H1 (cell line): ENCODE measurements around the gene ZNF618. TPM values are rescaled to one million over a fixed set of nuclear protein-coding genes. Genes with fewer than 3 reads are reported as not detected.

Experiments used
- CTCF ChIA-PET: fragments of 300-600 bp; sonication (Branson Sonifier 250); formaldehyde crosslinking; loops from one replicate; lab custom pipeline; 2021; ENCODE audit not compliant: partially characterized antibody; lab: Charles Lee
- POLR2A ChIA-PET: fragments of 300-600 bp; sonication (Branson Sonifier 250); formaldehyde crosslinking; loops from one replicate; lab custom pipeline; 2021; ENCODE audit warnings: inconsistent platforms; ENCODE audit not compliant: partially characterized antibody; lab: Charles Lee
- DNase-seq, 2 experiments: peaks; one replicate each; pipeline versions ENCODE4 v3.0.0 to v3.0.0-alpha.2; 2010 to 2022; ENCODE audit warnings: low spot score in 2 of 2, low read depth in 1 of 2, mixed read lengths in 1 of 2
- FAIRE-seq: peaks from 2 replicates; lab custom pipeline; 2011; peaks lifted over from hg19 to GRCh38; lab: Jason Lieb, UNC
- H2AFZ ChIP-seq: 2 replicates; pipeline ENCODE4 v1.8.1; 2012; ENCODE audit warnings: low read length, inconsistent platforms
- H2AK5ac ChIP-seq: 2 replicates; pipeline ENCODE4 v1.6.1; 2013; ENCODE audit warnings: low read depth, low read length
- H2BK120ac ChIP-seq: replicated peaks from 2 replicates; pipeline ENCODE3; 2013; ENCODE audit warnings: low read depth, low read length, inconsistent platforms
- H2BK12ac ChIP-seq: 2 replicates; pipeline ENCODE4 v1.6.1; 2013; ENCODE audit warnings: low read depth, low read length
- H2BK15ac ChIP-seq: 2 replicates; pipeline ENCODE4 v1.6.1; 2013; ENCODE audit warnings: low read length
- H2BK20ac ChIP-seq: 2 replicates; pipeline ENCODE4 v1.6.1; 2013; ENCODE audit warnings: low read length
- H2BK5ac ChIP-seq: 2 replicates; pipeline ENCODE4 v1.6.1; 2013; ENCODE audit warnings: low read depth, low read length
- H3K14ac ChIP-seq: 2 replicates; pipeline ENCODE4 v1.6.1; 2013; ENCODE audit warnings: inconsistent platforms; ENCODE audit not compliant: insufficient read length
- H3K18ac ChIP-seq: 2 replicates; pipeline ENCODE4 v1.6.1; 2013; ENCODE audit warnings: low read length; ENCODE audit errors: extremely low read depth
- H3K23ac ChIP-seq: 2 replicates; pipeline ENCODE4 v1.6.1; 2013; ENCODE audit warnings: inconsistent platforms; ENCODE audit not compliant: insufficient read length
- H3K23me2 ChIP-seq: 2 replicates; pipeline ENCODE4 v1.6.1; 2013; ENCODE audit warnings: low read depth, low read length
- H3K27ac ChIP-seq: 2 replicates; pipeline ENCODE4 v1.6.1; 2011; ENCODE audit warnings: low read depth, low read length, inconsistent platforms
- H3K27me3 ChIP-seq, 4 experiments: replicated peaks in 1 of 4; 1 replicate in 1 of 4; 2 replicates in 3 of 4; pipeline versions ENCODE4 v1.6.1 to v1.8.1; 2011 to 2013; ENCODE audit warnings: low read length in 3 of 4, mild to moderate bottlenecking in 3 of 4, inconsistent platforms in 2 of 4, mixed read lengths in 2 of 4, moderate library complexity in 1 of 4; ENCODE audit not compliant: control insufficient read depth in 3 of 4, insufficient read depth in 3 of 4; ENCODE audit errors: extremely low read depth in 1 of 4
- H3K36me3 ChIP-seq, 4 experiments: 2 replicates each; pipeline versions ENCODE4 v1.6.1 to v1.8.1; 2011 to 2013; ENCODE audit warnings: mild to moderate bottlenecking in 4 of 4, low read length in 3 of 4, moderate library complexity in 2 of 4, control low read depth in 1 of 4, inconsistent platforms in 1 of 4; ENCODE audit not compliant: insufficient read depth in 4 of 4, control insufficient read depth in 2 of 4
- H3K4ac ChIP-seq: replicated peaks from 2 replicates; pipeline ENCODE3; 2013; ENCODE audit warnings: low read length, low read depth, mixed read lengths, inconsistent platforms; ENCODE audit not compliant: insufficient read length
- H3K4me1 ChIP-seq, 4 experiments: replicated peaks in 1 of 4; 1 replicate in 1 of 4; 2 replicates in 3 of 4; pipeline versions ENCODE4 v1.6.1 to v1.8.1; 2011 to 2013; ENCODE audit warnings: low read length in 3 of 4, inconsistent platforms in 2 of 4, mixed read lengths in 1 of 4; ENCODE audit not compliant: insufficient read depth in 4 of 4, control insufficient read depth in 3 of 4
- H3K4me2 ChIP-seq, 2 experiments: 2 replicates each; pipeline versions ENCODE4 v1.6.1 to v1.8.1; 2011 to 2013; ENCODE audit warnings: low read depth in 2 of 2, low read length in 2 of 2, control low read depth in 1 of 2, inconsistent platforms in 1 of 2, mild to moderate bottlenecking in 1 of 2; ENCODE audit not compliant: insufficient read depth in 1 of 2
- H3K4me3 ChIP-seq, 4 experiments: fragments of 200-600, 300-600 bp in 1 of 4; sonication (generic), shearing (Covaris generic), sonication (Bioruptor Twin) in 1 of 4; 2 replicates each; pipeline versions ENCODE4 v1.5.1 to v1.8.1; 2011 to 2016; ENCODE audit warnings: low read length in 4 of 4, low read depth in 3 of 4, control low read depth in 2 of 4, inconsistent platforms in 2 of 4, mild to moderate bottlenecking in 2 of 4, mixed read lengths in 1 of 4, moderate library complexity in 1 of 4; ENCODE audit not compliant: insufficient read depth in 2 of 4; ENCODE audit errors: extremely low read depth in 1 of 4
- H3K56ac ChIP-seq: replicated peaks from 2 replicates; pipeline ENCODE3; 2013; ENCODE audit warnings: low read depth, mild to moderate bottlenecking, mixed read lengths, low read length, inconsistent platforms; ENCODE audit not compliant: insufficient read length
- H3K79me1 ChIP-seq: 2 replicates; pipeline ENCODE4 v1.6.1; 2013; ENCODE audit warnings: low read depth, low read length, control low read depth
- H3K79me2 ChIP-seq, 2 experiments: 2 replicates each; pipeline versions ENCODE4 v1.6.1 to v1.8.1; 2012 to 2013; ENCODE audit warnings: low read length in 2 of 2, mild to moderate bottlenecking in 2 of 2, inconsistent platforms in 1 of 2; ENCODE audit not compliant: insufficient read depth in 2 of 2, control insufficient read depth in 1 of 2
- H3K9ac ChIP-seq, 4 experiments: replicated peaks in 1 of 4; 1 replicate in 1 of 4; 2 replicates in 3 of 4; pipeline versions ENCODE4 v1.6.1 to v1.8.1; 2011 to 2013; ENCODE audit warnings: low read depth in 3 of 4, low read length in 3 of 4, control low read depth in 2 of 4, mild to moderate bottlenecking in 2 of 4, moderate library complexity in 2 of 4, inconsistent platforms in 1 of 4; ENCODE audit errors: extremely low read depth in 1 of 4
- H3K9me3 ChIP-seq, 2 experiments: 2 replicates each; pipeline versions ENCODE4 v1.6.1 to v1.8.1; 2012 to 2013; ENCODE audit warnings: mild to moderate bottlenecking in 2 of 2, moderate library complexity in 2 of 2, control low read depth in 1 of 2, inconsistent platforms in 1 of 2, low read depth in 1 of 2, low read length in 1 of 2, mixed read lengths in 1 of 2; ENCODE audit not compliant: insufficient read depth in 2 of 2
- H4K20me1 ChIP-seq, 2 experiments: replicated peaks in 1 of 2; 2 replicates each; pipeline versions ENCODE3 to v1.8.1; 2011 to 2013; ENCODE audit warnings: inconsistent platforms in 2 of 2, low read length in 2 of 2, mild to moderate bottlenecking in 1 of 2; ENCODE audit not compliant: insufficient read depth in 2 of 2, control insufficient read depth in 1 of 2
- H4K5ac ChIP-seq: 2 replicates; pipeline ENCODE4 v1.6.1; 2013; ENCODE audit warnings: low read length, low read depth, mixed read lengths, inconsistent platforms; ENCODE audit not compliant: insufficient read length
- H4K8ac ChIP-seq: 2 replicates; pipeline ENCODE4 v1.8.0; 2013; ENCODE audit warnings: mild to moderate bottlenecking, moderate library complexity, low read length, inconsistent platforms; ENCODE audit not compliant: insufficient read depth; ENCODE audit errors: extremely low read depth
- H4K91ac ChIP-seq: replicated peaks from 2 replicates; pipeline ENCODE3; 2013; ENCODE audit warnings: low read length, mixed read lengths, inconsistent platforms; ENCODE audit not compliant: insufficient read length
- ATF3 ChIP-seq: IDR thresholded peaks from 2 replicates; pipeline ENCODE4 v1.6.1; 2011; ENCODE audit warnings: low read depth, mild to moderate bottlenecking, low read length; ENCODE audit not compliant: insufficient read depth
- CHD2 ChIP-seq: IDR thresholded peaks from 2 replicates; pipeline ENCODE4 v1.6.1; 2012; ENCODE audit warnings: low read length, improper control_type of control experiment
- SP4 ChIP-seq: IDR thresholded peaks from 2 replicates; pipeline ENCODE4 v1.6.1; 2012; ENCODE audit warnings: low read length, inconsistent platforms
- WGBS, 2 experiments: shearing (Covaris generic) in 1 of 2; methylation state at CpG; one replicate each; pipeline versions ENCODE4 v1.1.6 to v1.1.7; 2013 to 2015; ENCODE audit warnings: low lambda C conversion rate in 2 of 2, mixed read lengths in 2 of 2, inconsistent platforms in 1 of 2, low coverage in 1 of 2, missing lambda C conversion rate in 1 of 2; ENCODE audit not compliant: insufficient replicate concordance in 2 of 2, insufficient coverage in 1 of 2, insufficient read length in 1 of 2; ENCODE audit errors: extremely low coverage in 1 of 2, missing lambda C conversion rate in 1 of 2; 5-methylcytosine and 5-hydroxymethylcytosine counted together
- polyA plus RNA-seq, 7 experiments: library from polyadenylated mRNA; depleted of rRNA in 3 of 7; stranded (reverse) in 5 of 7; unstranded in 2 of 7; fragments of >200 nt in 5 of 7; fragments of 200-250 nt in 2 of 7; gene quantifications; 1 replicate in 5 of 7; 2 replicates in 1 of 7; 4 replicates in 1 of 7; pipeline versions ENCODE4 v1.2.1 to v1.2.3, GENCODE V29; 2011 to 2013; ENCODE audit warnings: missing spikeins in 2 of 7, mixed read lengths in 2 of 7
- total RNA-seq: library from RNA; stranded (reverse); fragmentation: NEBNext Ultra II Directional; extraction: Animal tissue kit (Norgen Biotek cat#: 25700); gene quantifications from 2 replicates; pipeline ENCODE4 v1.2.1, GENCODE V29; 2021

Gene ZNF618
- total and polyA plus RNA-seq, 2 of the 8 experiments (the other 6 are each of a cell fraction or from before 2014, with no cell fraction given) = 9.6 to 28.5 TPM

- H3K56ac ChIP-seq = no peak overlapping the region
- H2AK5ac ChIP-seq = no peak overlapping the region
- no peak overlapping the region for H3K14ac ChIP-seq
- FAIRE-seq (no peak), DNase-seq (peak in 1 of 2 experiments; percentile 31)
- peaks cover 0 to 2% of the 10 kb centered on the region in 2 experiments; a peak in 2 of 4 replicates for H3K9me3 ChIP-seq
- H4K5ac ChIP-seq = no peak overlapping the region
- 61% methylated on average over 2 of the region's 2 CpGs; no CpG with 5 or more reads in 1 of the 2 experiments for WGBS, 2 experiments
- H4K91ac ChIP-seq = no peak overlapping the region
- H3K27me3 ChIP-seq = no peaks in the 10 kb centered on the region
- H2BK120ac ChIP-seq = no peak overlapping the region
- H3K79me1 ChIP-seq = peaks cover 8% of the 10 kb centered on the region
- H3K79me2 ChIP-seq = peaks cover 0 to 55% of the 10 kb centered on the region in 2 experiments; a peak in 2 of 4 replicates
- CTCF ChIA-PET = interaction anchor here (1.0 to 1.2 kb wide), 3 partner anchors 9 to 245 kb away, joined by 3 to 4 read pairs (median 3); no protein-coding TSS in a partner anchor
- no peak overlapping the region for H3K18ac ChIP-seq
- no peaks in the 10 kb centered on the region; the same call in 1 of the 2 replicates for H3K23me2 ChIP-seq
- H2AFZ ChIP-seq = no peak overlapping the region
- TF ChIP-seq ATF3 (no peak), CHD2 (no peak), SP4 (no peak)
- H2BK12ac ChIP-seq = no peak overlapping the region
- H3K4ac ChIP-seq = no peak overlapping the region
- no peaks in the 10 kb centered on the region for H3K36me3 ChIP-seq
- H3K27ac ChIP-seq = no peak overlapping the region
- H3K23ac ChIP-seq = no peak overlapping the region
- peaks cover 0 to 3% of the 10 kb centered on the region in 2 experiments for H4K20me1 ChIP-seq
- H2BK5ac ChIP-seq = no peak overlapping the region
- H3K4me1 ChIP-seq = peaks cover 0 to 3% (median 0%) of the 10 kb centered on the region in 4 experiments; a peak in 3 of 7 replicates
- POLR2A ChIA-PET = interaction anchor here (2.7 kb wide), 1 partner anchor 18 kb away, joined by 6 read pairs; no protein-coding TSS in a partner anchor
- no peak overlapping the region for H2BK20ac ChIP-seq
- no peak overlapping the region for H4K8ac ChIP-seq
- H3K4me2 ChIP-seq = no peak overlapping the region
- H3K4me3 ChIP-seq = no peak overlapping the region
- no peak overlapping the region for H2BK15ac ChIP-seq
- no peak overlapping the region for H3K9ac ChIP-seq
Measured at GRCh38 chr9:113927277-113927676, 51.2 kb downstream of the ZNF618 start.
